ENCODE results near the gene S100A6. TPM values are rescaled to one million over a fixed set of nuclear protein-coding genes. Genes with fewer than 3 reads are reported as not detected.

The S100A6 gene
- total RNA-seq, 4 donors from 2014 or later: 153 to 361 (median 224) TPM

DNA sequence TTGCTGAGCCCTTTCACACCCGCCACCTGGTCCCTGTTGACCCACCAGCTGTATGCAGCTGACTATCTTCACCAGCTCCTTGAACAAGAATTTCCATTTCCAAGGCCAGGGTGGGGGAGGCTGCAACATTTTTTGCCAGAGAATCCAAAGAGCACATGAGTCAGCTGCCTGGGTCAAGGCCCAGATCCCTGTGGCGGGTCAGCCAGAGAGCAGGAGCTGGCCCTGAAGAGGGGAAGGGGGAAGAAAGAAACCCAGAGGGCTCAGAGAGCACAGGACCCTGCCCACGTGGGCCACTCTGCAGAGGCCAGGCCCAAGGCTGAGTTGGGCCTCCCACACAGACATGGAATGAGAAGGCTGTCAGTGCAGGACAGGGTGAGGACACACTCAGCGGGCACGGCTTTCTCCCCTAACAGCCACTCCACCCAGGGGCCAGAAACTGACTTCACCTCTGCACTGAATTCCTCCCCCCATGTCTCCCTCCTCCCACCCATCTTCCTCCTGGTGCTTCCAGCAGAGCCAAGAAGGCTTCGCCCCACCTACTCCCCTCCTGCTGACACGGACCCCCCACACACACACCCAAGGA, 28.9 kb downstream of the S100A6 start:
- in situ Hi-C loops (cut with MboI; ENCODE audit: low sequenced_read_pairs in 4 of 4) (loop anchor here in 1 of 4 donors (25.0 kb wide), 1 partner anchor 480 kb away; the partner anchor contains the start of genes JTB, RAB13 and RPS27), intact Hi-C loops (cut with DNase I; ENCODE audit: low total_unique reads) (no loop called here)
- peak; percentile 90 to 91 for ATAC-seq
- Histone ChIP-seq H3K4me3 (no peak overlapping the region), H3K4me1 (peaks cover 19 to 26% of the 10 kb centered on the region in 2 donors), H3K27me3 (no peaks in the 10 kb centered on the region), H3K9me3 (no peaks in the 10 kb centered on the region), H3K36me3 (no peaks in the 10 kb centered on the region), H3K27ac (peak overlapping the region; percentile 69 to 78 (median 74))
- peak; percentile 85 to 94 for DNase-seq
- TF ChIP-seq POLR2A (IDR thresholded peaks at IDR 0.05): no peak
- TF ChIP-seq, protein P1, sequence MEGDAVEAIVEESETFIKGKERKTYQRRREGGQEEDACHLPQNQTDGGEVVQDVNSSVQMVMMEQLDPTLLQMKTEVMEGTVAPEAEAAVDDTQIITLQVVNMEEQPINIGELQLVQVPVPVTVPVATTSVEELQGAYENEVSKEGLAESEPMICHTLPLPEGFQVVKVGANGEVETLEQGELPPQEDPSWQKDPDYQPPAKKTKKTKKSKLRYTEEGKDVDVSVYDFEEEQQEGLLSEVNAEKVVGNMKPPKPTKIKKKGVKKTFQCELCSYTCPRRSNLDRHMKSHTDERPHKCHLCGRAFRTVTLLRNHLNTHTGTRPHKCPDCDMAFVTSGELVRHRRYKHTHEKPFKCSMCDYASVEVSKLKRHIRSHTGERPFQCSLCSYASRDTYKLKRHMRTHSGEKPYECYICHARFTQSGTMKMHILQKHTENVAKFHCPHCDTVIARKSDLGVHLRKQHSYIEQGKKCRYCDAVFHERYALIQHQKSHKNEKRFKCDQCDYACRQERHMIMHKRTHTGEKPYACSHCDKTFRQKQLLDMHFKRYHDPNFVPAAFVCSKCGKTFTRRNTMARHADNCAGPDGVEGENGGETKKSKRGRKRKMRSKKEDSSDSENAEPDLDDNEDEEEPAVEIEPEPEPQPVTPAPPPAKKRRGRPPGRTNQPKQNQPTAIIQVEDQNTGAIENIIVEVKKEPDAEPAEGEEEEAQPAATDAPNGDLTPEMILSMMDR (IDR thresholded peaks at IDR 0.05 in 4 of 5, conservative IDR thresholded peaks at IDR 0.05 in 1 of 5): no peak

DNA sequence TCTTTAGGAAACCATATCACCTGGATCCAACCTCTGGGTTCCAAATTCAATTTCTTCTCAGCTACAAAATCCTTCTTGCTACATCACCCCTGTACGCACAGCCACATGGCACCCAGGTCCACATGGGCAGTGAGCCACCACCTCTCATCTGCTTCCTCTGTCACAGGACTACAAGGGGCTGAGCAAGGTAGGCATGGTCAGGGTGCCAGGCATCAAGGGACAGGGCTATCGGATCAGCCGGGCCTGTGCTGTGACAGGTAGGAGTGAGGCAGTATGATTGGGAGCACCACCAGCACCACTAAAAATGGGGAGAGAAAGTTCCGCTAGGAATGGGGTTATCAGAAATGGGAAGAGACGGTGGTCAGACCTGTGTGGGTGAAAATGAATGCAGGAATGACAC, 29.4 kb downstream of the S100A6 start:
- Histone ChIP-seq H3K4me3 (no peak overlapping the region), H3K27ac (peak overlapping the region; percentile 69 to 78 (median 74)), H3K36me3 (no peaks in the 10 kb centered on the region), H3K4me1 (peaks cover 19 to 26% of the 10 kb centered on the region in 2 donors), H3K9me3 (no peaks in the 10 kb centered on the region), H3K27me3 (no peaks in the 10 kb centered on the region)
- in situ Hi-C loops (cut with MboI; ENCODE audit: low sequenced_read_pairs in 4 of 4) (loop anchor here in 1 of 4 donors (25.0 kb wide), 1 partner anchor 481 kb away; the partner anchor contains the start of genes JTB, RAB13 and RPS27), intact Hi-C loops (cut with DNase I; ENCODE audit: low total_unique reads) (no loop called here)
- no peak for TF ChIP-seq POLR2A (IDR thresholded peaks at IDR 0.05)
- TF ChIP-seq, protein P1 (IDR thresholded peaks at IDR 0.05 in 4 of 5, conservative IDR thresholded peaks at IDR 0.05 in 1 of 5): no peak
- no peak for ATAC-seq
- DNase-seq: no peak

GRCh38 chr1:153505576-153505975, 30.2 kb downstream of the S100A6 start:
- DNase-seq (no peak), ATAC-seq (no peak)
- Histone ChIP-seq H3K27ac (no peak overlapping the region), H3K27me3 (no peaks in the 10 kb centered on the region), H3K4me3 (no peak overlapping the region), H3K36me3 (no peaks in the 10 kb centered on the region), H3K4me1 (peaks cover 19 to 26% of the 10 kb centered on the region in 2 donors), H3K9me3 (no peaks in the 10 kb centered on the region)
- TF ChIP-seq, protein P1 (IDR thresholded peaks at IDR 0.05 in 4 of 5, conservative IDR thresholded peaks at IDR 0.05 in 1 of 5): no peak
- TF ChIP-seq POLR2A (IDR thresholded peaks at IDR 0.05): no peak
- in situ Hi-C loops (cut with MboI; ENCODE audit: low sequenced_read_pairs in 4 of 4): loop anchor here in 1 of 4 donors (25.0 kb wide), 1 partner anchor 482 kb away; the partner anchor contains the start of genes JTB, RAB13 and RPS27
- intact Hi-C loops (cut with DNase I; ENCODE audit: low total_unique reads): no loop called here

DNA sequence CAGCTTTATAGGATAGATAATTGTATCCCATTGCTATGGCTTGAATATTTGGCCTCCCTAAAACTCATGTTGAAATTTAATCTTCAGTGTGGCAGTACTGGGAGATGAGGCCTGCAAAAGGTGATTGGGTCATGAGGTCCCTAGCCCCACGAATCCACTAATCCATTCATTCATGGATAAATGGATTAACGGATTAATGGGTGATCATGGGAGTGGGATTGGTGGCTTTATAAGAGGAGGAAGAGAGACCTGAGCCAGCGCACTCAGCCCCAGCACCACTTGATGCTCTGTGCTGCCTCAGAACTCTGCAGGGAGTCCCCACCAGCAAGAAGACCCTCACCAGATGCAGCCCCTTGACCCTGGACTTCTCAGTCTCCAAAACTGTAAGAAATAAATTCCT, 32.0 kb downstream of the S100A6 start:
- no peaks in the 10 kb centered on the region for H3K27me3 ChIP-seq
- in situ Hi-C loops (cut with MboI; ENCODE audit: low sequenced_read_pairs in 4 of 4): loop anchor here in 1 of 4 donors (25.0 kb wide), 1 partner anchor 484 kb away; the partner anchor contains the start of genes JTB, RAB13 and RPS27
- H3K36me3 ChIP-seq: no peaks in the 10 kb centered on the region
- DNase-seq: no peak
- intact Hi-C loops (cut with DNase I; ENCODE audit: low total_unique reads): no loop called here
- no peak overlapping the region for H3K27ac ChIP-seq
- TF ChIP-seq, protein P1 (IDR thresholded peaks at IDR 0.05 in 4 of 5, conservative IDR thresholded peaks at IDR 0.05 in 1 of 5): no peak
- TF ChIP-seq POLR2A (IDR thresholded peaks at IDR 0.05): no peak
- ATAC-seq: no peak
- H3K9me3 ChIP-seq: no peaks in the 10 kb centered on the region
- peaks cover 19 to 26% of the 10 kb centered on the region in 2 donors for H3K4me1 ChIP-seq
- H3K4me3 ChIP-seq: no peak overlapping the region

Data from gastrocnemius medialis (tissue), 4 donors.